ENCODE results near the gene ACOD1. TPM values are rescaled to one million over a fixed set of nuclear protein-coding genes. Genes with fewer than 3 reads are reported as not detected.
"Not testable (repeated sequence)": the region's sequence is repeated elsewhere in the genome, so short reads cannot be mapped to it uniquely, and the experiment has no call there.

Gene ACOD1
- not detected for total RNA-seq

DNA sequence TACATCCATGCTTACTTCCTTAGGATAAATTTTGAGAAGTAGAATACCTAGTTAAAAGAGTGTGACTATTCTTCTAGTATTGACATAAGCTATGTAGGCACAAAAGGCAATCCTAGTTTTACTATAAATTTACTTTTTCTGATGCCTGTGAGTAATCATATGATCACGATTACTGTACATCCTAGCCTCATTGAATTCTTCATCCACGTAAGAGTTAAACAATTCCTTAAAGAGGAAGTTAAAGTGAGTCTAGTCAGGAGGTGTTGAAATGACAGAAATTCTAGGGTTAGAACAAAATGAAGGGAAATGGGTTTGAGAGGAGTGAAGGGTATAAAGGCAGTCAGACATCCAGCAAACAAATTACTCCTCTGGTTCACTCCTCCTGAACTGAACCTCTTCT, at the start of gene ACOD1:
Gene ACOD1 (plus strand): TSS at position 363 of the 400 bp plus-strand sequence. CDS start 48 bp downstream, outside the sequence.
- DNase-seq (ENCODE audit: low spot score in 2 of 2) = no peak
- Mint-ChIP-seq H3K27ac (no peak within 1 kb of the TSS), H3K36me3 (no peaks in the 10 kb centered on the region), H3K9me3 (peaks cover 0 to 3% of the 10 kb centered on the region in 2 donors)
- ATAC-seq = no peak

DNA sequence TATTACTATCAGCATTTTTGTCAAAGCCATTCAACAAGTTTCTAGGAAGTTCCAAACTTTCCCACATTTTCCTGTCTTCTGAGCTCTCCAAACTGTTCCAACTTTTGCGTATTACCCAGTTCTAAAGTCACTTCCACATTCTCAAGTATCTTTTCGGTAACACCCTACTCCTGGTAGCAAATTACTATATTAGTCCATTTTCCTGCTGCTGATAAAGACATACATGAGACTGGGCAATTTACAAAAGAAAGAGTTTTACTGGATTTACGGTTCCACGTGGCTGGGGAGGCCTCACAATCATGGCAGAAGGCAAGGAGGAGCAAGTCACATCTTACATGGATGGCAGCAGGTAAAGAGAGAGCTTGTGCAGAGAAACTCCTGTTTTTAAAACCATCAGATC, 49.2 kb upstream of the ACOD1 start:
- not testable (repeated sequence) for ATAC-seq; H3K9me3 Mint-ChIP-seq; DNase-seq (ENCODE audit: low spot score in 2 of 2); H3K27ac Mint-ChIP-seq
- H3K36me3 Mint-ChIP-seq = peaks cover 8 to 14% of the 10 kb centered on the region in 2 donors

DNA sequence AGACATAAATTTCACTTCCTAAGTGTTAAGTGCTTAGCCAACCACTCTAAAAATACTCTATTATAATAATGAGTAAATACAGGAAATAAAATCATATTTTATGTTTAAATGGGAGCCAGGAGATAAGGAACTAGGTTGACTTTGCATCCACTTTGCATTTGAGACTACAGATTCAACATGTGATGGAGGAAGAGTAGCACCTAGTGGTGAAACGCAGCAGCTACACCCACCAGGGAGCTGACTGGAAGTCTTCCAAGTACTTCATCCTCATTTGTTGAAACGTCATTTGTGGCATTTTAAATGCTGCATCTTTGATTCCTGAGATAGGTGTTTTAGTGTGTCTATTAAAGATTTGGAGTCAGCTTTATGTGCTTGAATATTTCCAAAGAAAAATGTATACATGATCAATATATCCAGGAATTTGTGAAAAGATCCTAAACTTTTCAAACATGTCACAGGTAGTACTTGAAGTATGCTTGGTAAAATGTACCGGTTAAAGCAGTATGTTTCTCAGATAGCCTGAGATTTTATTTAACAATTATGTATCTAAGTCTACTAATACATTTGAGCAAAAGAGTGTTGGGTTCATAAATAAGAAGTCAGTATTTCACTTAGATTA, 44.7 kb upstream of the ACOD1 start:
- peak in 1 of 2 donors; percentile 65 for DNase-seq (ENCODE audit: low spot score in 2 of 2)
- Mint-ChIP-seq H3K27ac (no peak overlapping the region), H3K9me3 (peaks cover 7% of the 10 kb centered on the region in 2 donors), H3K36me3 (peaks cover 8% of the 10 kb centered on the region in 2 donors)
- ATAC-seq = peak; percentile 72 to 82

DNA sequence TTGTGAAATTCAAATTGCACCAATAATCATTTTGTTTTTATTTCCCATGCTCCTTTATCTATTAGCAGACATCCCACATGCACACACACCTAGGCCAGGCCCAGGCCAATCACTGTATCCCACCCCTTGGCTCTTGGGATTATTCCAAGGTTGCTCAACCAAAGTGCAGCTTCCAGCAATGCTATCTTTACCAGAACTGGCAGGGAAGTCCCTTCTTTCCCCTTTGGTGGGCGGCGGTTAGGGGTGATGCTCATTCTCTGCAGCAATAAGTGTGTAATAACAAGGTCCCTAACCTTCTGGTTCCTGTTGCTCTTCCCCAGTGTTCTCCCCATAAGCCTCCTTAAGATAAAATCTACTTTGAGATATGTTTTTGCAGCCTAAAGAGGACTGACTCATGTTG, 43.8 kb upstream of the ACOD1 start:
- DNase-seq (ENCODE audit: low spot score in 2 of 2) (no peak), ATAC-seq (no peak)
- Mint-ChIP-seq H3K36me3 (no peaks in the 10 kb centered on the region), H3K27ac (no peak overlapping the region), H3K9me3 (no peaks in the 10 kb centered on the region)

DNA sequence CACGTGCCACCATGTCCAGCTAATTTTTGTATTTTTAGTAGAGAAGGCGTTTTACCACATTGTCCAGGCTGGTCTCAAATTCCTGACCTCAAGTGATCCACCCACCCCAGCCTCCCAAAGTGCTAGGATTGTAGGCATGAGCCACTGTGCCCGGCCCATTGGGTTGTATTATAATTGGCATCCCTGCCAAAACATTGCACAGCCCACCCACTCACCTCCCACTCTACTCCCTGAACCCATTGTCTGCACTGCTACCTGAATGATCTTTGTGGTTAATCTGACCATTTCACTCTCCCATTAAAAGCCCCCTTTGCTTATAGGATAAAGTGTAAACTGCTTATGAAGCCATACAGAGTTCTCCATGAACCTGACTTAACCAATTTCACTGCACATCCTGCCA, 35.8 kb upstream of the ACOD1 start:
- H3K9me3 Mint-ChIP-seq = no peaks in the 10 kb centered on the region
- H3K36me3 Mint-ChIP-seq = no peaks in the 10 kb centered on the region
- no peak overlapping the region for H3K27ac Mint-ChIP-seq
- DNase-seq (ENCODE audit: low spot score in 2 of 2) (no peak), ATAC-seq (no peak)

DNA sequence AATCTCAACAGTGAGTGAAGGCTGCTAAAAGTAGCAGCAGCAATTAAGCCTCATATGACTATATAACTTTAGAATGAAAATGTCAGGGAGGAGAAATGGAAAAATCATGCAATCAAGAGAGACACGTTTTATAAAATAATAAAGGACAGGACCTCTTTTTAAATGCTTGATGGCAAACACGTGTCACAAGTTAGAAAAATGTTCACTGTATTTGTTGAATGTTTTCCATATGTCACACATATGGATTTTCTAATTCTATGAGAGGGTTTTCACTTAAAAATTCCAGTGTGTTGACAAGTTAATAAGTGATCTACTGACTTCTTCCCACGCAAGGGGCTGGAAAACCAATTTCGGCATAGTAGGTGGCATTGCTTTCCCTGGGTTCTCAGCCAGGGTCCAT, 34.4 kb upstream of the ACOD1 start:
- Mint-ChIP-seq H3K36me3 (no peaks in the 10 kb centered on the region), H3K9me3 (no peaks in the 10 kb centered on the region), H3K27ac (no peak overlapping the region)
- DNase-seq (ENCODE audit: low spot score in 2 of 2) (no peak), ATAC-seq (no peak)

DNA sequence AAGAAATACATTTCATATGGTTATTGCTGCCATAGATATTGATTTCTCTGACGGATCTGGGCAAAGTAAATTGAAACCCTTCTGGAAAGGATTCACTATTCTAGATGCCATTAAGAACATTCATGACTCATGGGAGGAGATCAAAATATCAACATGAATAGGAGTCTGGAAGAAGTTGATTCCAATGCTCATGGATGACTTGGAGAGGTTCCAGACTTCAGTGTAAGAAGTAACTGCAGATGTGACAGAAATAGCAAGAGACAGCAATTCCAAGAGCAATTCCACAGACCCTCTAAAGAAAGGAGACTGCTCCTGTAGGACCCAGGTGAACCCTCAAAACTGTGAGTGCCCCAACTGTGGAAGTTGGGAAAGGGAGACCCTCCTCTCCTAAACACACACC, 31.2 kb upstream of the ACOD1 start:
- Mint-ChIP-seq H3K9me3 (peaks cover 0 to 6% of the 10 kb centered on the region in 2 donors), H3K36me3 (no peaks in the 10 kb centered on the region), H3K27ac (no peak overlapping the region)
- DNase-seq (ENCODE audit: low spot score in 2 of 2) (no peak), ATAC-seq (no peak)

DNA sequence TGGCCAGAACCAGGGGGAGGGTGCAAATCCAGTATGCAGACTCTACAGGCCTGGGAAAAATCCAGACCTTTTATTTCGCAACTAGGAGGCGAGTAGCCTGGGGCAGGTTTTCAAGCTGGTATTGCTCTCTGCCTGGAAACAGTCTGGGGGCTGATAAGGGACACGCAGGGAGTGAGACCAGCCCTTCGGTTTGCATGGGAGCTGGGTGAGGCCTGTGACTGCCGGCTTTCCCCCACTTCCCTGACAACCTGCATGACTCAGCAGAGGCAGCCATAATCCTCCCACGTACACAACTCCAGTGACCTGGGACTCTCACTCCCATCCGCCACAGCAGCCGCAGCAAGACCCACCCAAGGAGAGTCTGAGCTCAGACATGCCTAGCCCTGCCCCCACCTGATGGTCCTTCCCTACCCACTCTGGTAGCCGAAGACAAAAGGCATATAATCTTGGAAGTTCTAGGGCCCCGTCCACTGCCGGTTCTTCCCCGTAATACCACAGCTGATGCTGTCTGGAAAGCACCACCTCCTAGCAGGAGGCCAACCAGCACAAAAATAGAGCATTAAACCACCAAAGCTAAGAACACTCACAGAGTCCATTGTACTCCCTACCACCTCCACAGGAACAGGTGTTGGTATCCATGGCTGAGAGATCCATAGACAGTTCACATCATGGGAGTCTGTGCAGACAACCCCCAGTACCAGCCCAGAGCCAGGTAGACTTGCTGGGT, 30.4 kb upstream of the ACOD1 start:
- H3K36me3 Mint-ChIP-seq; H3K27ac Mint-ChIP-seq; H3K9me3 Mint-ChIP-seq; DNase-seq (ENCODE audit: low spot score in 2 of 2); ATAC-seq: not testable (repeated sequence)

DNA sequence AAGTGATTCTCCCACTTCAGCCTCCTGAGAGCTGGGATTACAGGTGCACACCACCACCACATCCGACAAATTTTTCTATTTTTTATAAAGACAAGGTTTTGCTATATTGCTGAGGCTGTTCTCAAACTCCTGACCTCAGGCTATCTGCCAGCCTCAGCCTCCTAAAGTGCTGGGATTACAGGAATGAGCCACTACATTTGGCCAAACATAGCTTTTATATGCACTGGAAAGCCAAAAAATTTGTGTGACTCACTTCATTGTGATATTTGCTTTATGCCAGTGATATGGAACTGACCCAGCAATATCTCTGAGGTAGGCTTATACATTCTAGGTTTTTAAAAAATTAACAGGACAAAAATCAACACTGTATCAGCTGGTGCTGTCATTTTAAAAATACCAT, 26.8 kb upstream of the ACOD1 start:
- no peaks in the 10 kb centered on the region for H3K36me3 Mint-ChIP-seq
- peaks cover 0 to 6% of the 10 kb centered on the region in 2 donors for H3K9me3 Mint-ChIP-seq
- ATAC-seq (no peak), DNase-seq (ENCODE audit: low spot score in 2 of 2) (no peak)
- no peak overlapping the region for H3K27ac Mint-ChIP-seq

DNA sequence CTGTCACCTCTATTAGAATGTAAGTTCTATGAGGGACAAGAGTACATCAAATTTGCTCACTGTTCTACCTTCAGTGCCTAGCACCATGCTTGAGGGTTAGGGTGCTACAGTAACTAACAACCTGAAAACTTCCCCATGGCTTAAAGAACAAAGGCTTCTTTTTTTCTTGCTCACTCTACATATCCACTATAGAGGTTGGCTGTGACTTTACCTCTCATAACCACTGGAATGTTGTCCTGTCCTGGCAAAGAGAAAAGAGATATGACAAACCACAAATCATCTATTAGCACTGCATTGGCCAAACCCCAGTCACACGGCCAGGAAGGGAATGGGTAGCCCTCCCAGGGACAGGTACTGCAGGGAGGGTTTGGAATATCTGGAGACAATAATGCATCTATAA, 23.2 kb upstream of the ACOD1 start:
- no peak for ATAC-seq
- H3K36me3 Mint-ChIP-seq = no peaks in the 10 kb centered on the region
- no peak overlapping the region for H3K27ac Mint-ChIP-seq
- no peak for DNase-seq (ENCODE audit: low spot score in 2 of 2)
- peaks cover 0 to 3% of the 10 kb centered on the region in 2 donors for H3K9me3 Mint-ChIP-seq

DNA sequence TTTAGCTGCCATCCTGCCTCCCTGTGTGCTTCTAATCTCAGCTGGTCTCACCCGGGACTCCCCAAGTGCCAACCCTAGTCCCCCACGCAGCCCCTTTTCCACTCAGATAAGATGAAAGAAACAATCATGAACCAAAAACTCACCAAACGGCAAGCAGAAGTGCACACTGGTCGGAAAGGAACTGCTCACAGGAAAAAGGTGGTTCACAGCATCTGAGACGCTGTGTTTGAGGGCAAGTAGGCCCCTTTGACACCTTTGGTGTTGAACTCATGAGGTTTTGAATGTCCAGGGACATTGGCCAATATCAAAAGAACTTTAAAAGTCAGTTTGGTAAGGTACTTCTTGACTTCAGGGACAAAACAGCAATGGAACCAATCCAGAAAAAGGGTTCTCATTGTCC, 20.4 kb upstream of the ACOD1 start:
- no peak overlapping the region for H3K27ac Mint-ChIP-seq
- H3K9me3 Mint-ChIP-seq = peaks cover 0 to 3% of the 10 kb centered on the region in 2 donors
- ATAC-seq = no peak
- no peaks in the 10 kb centered on the region for H3K36me3 Mint-ChIP-seq
- DNase-seq (ENCODE audit: low spot score in 2 of 2) = no peak

DNA sequence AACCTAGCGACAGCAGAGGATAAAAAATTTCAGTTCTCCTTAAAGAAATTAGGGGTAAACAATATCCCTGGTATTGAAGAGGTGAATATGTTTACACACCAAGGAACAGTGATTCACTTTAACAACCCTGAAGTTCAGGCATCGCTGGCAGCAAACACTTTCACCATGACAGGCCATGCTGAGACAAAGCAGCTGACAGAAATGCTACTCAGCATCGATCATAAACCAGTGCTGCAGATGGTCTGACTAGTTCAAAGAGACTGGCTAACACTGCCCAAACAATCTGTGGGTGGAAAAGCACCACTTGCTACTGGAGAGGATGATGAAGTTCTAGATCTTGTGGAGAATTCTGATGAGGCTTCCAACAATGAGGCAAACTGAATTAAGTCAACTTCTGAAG, 19.9 kb upstream of the ACOD1 start:
- ATAC-seq = no peak
- H3K9me3 Mint-ChIP-seq = peaks cover 0 to 3% of the 10 kb centered on the region in 2 donors
- H3K36me3 Mint-ChIP-seq = no peaks in the 10 kb centered on the region
- no peak for DNase-seq (ENCODE audit: low spot score in 2 of 2)
- no peak overlapping the region for H3K27ac Mint-ChIP-seq

DNA sequence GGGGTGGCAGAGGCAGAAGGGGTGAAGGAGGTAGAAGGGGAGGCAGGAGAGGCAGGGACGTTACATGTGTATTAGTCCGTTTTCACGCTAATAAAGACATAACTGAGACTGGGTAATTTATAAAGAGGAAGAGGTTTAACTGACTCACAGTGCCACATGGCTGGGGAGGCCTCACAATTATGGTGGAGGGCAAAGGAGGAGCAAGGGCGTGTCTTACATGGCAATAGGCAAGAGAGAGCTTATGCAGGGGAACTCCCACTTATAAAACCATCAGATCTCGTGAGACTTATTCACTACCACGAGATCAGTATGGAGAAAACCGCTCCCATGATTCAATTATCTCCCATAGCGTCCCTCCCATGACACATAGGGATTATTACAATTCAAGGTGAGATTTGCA, 19.0 kb upstream of the ACOD1 start:
- ATAC-seq = no peak
- no peak for DNase-seq (ENCODE audit: low spot score in 2 of 2)
- H3K9me3 Mint-ChIP-seq = peaks cover 0 to 3% of the 10 kb centered on the region in 2 donors
- H3K27ac Mint-ChIP-seq = no peak overlapping the region
- H3K36me3 Mint-ChIP-seq = no peaks in the 10 kb centered on the region

DNA sequence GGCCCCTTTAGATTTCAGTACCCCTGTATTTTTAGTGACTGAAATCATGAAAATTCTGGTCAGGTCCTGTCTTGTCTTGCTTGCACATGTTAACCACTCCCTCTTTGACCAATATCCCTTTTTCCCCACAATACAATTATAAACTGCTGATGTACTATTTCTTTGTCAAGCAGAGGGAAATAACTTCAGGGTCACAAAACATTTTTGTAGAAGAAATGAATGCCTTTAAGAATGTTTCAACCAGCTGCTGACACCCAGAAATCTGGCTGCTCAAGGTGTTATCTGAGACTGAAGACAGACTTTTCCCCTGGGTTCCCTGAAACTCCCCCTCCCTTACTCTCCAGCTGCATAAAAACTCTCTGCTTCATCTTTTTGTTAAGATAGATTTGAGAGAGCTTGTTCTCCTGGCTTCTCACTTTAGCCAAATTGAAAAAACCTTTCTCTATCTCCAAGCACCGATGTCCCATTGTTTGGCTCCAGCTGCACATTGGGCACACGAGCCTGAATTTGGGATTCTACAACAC, 18.4 kb upstream of the ACOD1 start:
- Mint-ChIP-seq H3K27ac (no peak overlapping the region), H3K9me3 (peaks cover 0 to 3% of the 10 kb centered on the region in 2 donors), H3K36me3 (no peaks in the 10 kb centered on the region)
- no peak for ATAC-seq
- DNase-seq (ENCODE audit: low spot score in 2 of 2) = no peak

DNA sequence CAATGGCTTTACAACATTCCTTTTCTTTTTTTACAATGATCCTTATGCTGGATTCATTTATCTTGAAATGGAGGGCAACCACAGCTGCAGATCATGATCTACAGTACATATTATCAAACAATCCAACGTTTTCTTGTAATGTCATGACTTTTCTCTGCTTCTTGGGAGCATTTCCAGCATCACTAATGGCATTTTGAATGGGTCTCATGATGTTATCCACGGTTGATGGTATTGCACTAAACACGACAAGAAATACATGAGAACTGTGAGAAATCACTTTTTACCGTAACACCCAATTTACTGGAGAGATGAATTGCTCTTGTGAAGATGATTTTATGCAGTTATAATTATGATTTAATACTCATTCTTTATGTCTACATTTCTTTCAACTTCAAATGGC, 16.2 kb upstream of the ACOD1 start:
- Mint-ChIP-seq H3K9me3 (peaks cover 0 to 3% of the 10 kb centered on the region in 2 donors), H3K27ac (no peak overlapping the region)

DNA sequence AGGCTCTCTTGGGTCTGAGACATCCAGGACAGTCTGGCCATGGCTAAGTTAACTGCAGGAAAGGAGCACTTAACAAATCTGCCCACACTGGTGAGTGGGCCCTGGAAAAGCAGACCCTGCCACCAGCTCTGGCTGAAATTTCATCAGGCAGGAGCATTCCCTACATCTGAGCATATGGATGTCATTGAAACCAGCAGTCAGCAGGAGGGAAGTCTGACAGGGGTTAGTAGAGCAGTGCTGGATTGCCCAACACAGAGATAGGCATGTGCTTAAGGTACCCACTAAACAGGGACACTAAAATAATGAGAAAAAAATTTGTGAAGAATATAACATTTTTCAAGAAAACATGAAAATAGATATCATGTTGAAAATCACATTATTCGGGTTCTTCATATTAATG, 13.6 kb upstream of the ACOD1 start:
- Mint-ChIP-seq H3K27ac (no peak overlapping the region), H3K9me3 (peaks cover 0 to 3% of the 10 kb centered on the region in 2 donors), H3K36me3 (no peaks in the 10 kb centered on the region)
- DNase-seq (ENCODE audit: low spot score in 2 of 2) (no peak), ATAC-seq (no peak)

More for the DNA sequence above, 16.2 kb upstream of the ACOD1 start:
- no peak for ATAC-seq
- H3K36me3 Mint-ChIP-seq = no peaks in the 10 kb centered on the region
- no peak for DNase-seq (ENCODE audit: low spot score in 2 of 2)

DNA sequence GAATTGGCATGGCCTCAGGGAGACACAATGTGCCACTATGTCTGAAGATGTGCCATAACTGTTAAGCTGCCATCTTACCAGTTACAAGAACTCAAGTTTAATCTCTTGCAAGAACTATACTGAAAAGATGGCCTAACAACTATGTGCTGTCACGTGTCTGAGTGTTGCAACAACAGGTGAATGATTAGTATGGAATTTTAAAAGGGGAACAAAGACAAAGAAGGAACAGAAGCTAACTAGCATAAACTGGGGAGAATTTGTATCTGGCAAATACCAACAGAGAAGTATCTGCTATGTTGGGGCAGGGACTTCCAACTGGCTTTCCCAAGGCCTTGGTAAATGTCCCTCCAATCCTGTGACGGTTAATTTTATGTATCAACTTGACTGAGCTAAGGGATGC, 11.5 kb upstream of the ACOD1 start:
- Mint-ChIP-seq H3K36me3 (no peaks in the 10 kb centered on the region), H3K9me3 (no peaks in the 10 kb centered on the region), H3K27ac (no peak overlapping the region)
- DNase-seq (ENCODE audit: low spot score in 2 of 2) (no peak), ATAC-seq (no peak)

Measured in activated naive CD4-positive, alpha-beta T cell treated with anti-CD3 and anti-CD28 coated beads, Interleukin-2, amount 50 U/mL, for 72 hours (primary cell).